ENCODE measurements around the gene ARL14EP.

ARL14EP gene

DNA sequence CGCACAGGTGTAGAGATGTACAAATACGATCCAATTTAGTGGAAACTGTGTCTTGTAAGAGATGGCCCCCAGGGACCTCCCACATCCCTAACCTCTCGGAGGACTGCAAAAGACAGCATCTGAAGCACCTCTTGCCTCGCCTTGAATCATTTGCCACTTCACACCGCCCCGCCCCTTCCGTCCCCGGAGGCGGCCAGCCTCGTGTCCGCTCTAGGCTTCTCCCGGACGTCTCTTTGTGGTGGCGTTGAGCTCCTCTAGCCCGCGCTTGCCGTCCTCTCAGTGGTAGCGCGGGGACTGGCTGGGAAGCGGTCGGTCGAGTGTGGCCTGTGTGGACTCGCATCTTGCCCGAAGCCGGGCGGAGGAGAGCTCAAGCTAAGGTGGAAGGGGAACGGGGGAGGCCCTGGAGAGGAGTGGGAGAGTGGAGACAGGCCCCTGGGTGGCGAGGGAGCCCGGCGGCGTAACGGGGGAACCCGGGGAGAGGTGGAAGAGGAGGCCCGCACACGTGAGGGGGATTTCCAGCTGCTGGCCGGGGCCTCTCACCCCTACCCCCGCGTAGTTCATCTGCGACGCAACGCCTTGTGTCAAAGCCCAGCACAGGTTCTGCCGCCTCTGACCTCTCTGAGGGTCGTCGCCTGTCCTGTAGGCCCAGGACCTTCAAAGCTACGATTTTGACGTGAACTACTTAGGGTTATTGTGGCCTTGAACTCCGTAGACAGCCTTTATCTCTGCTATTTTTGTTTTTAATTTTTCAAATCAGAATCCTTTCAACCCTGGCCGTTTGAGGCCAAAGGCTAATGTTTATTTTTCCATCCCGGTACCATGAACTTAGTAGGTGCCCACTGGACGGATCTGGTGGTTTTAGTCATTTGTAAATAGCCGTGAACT, at the start of gene ARL14EP:
TSS of gene ARL14EP (plus strand) at position 279 of the 885 bp plus-strand sequence. CDS start 7,845 bp downstream, outside the sequence.
- no peak for FAIRE-seq

DNA sequence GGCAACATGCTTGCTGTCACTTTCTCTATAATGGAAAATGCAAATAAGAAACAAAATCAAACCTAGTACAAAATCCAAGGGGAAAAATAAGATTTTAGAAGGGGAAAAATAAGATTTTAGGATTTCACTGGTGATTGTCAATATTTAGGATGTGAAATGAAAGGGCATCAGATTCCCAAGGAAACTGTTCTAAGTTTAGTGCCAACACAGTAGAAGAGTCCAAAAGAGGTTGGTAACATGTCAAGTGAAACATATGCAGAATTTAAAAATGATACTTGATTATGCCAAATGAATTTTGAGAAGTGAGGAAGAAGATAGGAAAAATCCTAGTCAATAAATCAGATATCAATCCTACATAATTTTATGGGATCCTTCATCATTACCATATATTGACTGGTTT, 45.7 kb upstream of the ARL14EP start:
- no peak for FAIRE-seq

DNA sequence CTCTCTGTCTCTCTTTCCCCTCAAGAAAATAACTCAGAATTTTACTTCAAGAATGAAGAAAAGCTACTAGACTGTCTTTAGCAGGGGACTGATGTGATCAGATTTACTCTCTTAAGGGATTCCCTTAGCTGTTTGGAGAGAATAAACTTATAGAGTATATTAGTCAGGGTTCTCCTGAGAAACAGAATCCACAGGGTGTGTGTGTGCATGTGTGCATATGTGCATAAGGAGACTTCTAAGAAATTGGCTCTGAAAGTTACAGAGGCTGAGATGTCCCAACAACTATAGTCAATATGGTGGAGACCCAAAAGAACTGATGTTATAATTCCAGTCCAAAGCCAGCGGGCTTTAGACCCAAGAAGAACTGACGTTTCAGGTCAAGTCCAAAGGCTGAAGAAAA, 43.1 kb upstream of the ARL14EP start:
- no peak for FAIRE-seq

DNA sequence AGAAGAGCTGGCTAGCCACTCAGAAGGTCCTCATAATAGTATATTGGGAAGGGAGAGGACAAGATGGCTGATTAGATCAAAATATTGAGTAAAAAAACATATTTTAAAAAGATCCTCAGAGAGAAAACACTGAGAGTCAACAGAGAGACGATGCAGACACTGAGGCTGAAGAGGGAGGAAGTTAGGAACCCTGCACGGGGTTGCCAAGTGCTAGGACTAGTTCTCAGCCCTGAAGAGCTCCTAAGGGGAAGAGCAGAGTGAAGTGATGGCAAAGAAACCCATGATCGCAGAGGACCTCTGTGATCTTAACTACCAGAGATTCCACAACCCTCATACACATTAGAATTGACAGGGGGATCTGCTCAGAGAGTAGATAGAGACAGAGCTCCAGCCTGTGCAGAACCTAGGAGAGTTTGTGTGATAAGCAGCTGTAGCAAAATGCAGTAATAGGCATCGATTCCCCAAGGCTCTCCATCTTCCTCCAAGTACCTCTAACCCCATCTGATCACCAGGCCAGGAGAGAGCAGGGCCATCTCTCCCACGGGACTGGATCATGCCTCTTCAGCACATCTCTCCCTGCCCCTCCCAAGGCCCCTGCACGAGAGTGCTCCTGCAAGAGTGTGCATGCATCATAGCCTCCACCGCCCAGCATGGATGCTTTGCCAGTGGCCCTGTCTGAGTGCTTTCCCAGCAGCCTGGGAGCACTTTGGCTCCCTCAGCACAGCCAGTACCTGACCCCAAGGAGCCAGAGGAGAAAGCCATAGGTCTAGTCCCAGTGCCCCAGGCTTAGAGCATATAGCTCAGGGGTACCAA, 41.2 kb upstream of the ARL14EP start:
- FAIRE-seq: no peak

DNA sequence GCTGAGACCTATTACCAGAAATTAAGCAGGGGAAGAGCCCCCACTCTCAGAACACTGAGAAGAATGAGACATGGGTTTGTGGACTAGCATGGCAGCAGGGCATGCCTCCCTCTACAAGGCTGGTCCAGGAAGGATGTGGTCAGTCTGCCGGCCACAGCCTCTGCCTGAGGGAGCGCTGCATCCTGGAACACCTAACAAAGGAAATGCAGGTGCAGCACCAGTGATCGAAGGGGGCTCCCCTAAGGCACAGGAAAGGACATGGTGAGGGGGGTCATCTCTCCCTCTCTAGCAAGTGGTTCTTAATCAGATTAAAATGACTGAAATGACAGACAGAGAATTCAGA, 40.6 kb upstream of the ARL14EP start:
- FAIRE-seq: no peak

DNA sequence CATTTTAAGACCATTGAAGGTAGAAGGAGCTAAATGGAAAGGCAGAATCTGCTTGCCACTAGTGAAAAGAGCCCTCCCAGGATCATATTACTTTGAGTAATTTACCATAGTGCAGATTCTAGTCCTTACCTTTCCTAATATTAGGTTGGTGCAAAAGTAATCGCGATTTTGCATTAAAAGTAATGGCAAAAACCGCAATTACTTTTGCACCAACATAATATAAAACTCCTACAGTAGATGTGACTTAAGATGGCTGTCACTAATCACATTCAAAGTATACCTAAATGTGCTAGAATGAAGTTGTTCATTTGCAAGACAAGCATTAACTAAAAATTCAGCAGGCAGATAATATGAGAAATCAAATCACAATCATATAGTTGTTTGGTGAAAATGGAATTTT, 38.1 kb upstream of the ARL14EP start:
- no peak for FAIRE-seq

DNA sequence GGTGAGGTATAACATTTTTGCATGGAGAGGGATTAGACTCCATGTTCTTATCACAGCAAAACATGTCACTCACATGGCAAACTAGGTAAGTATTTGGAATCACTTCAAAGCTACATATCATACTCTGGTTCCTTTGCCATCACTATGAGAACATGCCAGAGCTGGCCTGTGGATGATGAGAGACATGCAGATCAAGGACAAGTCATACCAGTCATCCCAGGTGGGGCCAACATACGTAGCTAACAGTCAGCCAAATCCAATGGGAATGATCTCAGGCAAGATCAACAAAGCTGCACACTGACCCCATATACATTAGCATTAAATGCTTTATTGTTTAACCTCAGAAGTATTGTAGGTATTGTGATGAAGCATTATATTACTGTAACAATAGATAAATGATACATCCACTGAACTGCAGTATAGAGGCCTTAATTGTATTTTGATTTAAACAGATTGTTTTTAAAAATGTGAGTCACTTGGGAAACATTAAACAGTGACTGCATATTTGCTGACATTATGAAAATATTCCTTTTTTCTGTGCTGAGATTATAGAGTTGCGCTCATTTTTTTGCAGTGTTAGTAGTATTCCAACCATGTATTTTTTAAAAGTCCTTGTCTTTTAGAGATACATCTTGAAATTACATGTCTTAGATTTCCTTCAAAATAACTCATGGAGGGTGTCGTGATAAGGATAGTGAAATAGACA, 37.3 kb upstream of the ARL14EP start:
- no peak for FAIRE-seq

DNA sequence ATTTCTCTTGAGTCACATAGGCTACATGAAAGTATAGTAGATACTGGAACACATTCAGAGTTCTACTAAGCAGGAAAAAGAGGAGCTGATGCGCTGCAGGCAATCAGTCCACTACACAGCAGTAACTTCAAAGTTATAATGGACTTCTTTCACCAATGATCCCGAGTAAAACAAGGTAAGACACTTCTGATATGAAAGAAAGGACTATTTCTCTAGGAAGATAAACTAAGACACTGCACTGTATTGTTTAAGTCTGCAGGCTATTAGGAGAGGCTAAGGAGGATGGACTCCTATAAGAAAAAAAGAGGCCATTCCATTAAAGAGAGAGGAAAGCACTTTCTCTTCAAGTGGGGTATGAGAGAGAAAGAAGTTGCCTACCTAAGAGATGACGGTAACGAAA, 31.6 kb upstream of the ARL14EP start:
- no peak for FAIRE-seq

DNA sequence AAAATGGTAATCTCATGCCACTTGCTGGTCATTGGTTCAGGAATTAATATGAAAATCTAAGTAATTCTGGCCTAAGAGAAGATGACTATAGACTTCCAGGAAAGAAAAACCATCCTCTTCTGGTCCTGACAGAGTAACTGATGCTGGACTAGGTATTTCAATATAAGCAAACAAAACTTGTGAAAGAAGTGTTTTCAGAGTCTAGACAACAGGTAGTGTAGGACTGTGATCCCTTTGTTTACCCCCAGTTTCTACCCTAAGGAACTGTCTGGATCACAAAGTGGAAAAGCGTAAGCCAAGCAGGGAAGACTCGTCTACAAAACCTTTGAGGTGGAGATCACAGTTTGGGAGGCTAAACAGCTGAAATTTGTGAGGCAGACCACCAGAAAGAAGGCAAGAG, 30.4 kb upstream of the ARL14EP start:
- no peak for FAIRE-seq

DNA sequence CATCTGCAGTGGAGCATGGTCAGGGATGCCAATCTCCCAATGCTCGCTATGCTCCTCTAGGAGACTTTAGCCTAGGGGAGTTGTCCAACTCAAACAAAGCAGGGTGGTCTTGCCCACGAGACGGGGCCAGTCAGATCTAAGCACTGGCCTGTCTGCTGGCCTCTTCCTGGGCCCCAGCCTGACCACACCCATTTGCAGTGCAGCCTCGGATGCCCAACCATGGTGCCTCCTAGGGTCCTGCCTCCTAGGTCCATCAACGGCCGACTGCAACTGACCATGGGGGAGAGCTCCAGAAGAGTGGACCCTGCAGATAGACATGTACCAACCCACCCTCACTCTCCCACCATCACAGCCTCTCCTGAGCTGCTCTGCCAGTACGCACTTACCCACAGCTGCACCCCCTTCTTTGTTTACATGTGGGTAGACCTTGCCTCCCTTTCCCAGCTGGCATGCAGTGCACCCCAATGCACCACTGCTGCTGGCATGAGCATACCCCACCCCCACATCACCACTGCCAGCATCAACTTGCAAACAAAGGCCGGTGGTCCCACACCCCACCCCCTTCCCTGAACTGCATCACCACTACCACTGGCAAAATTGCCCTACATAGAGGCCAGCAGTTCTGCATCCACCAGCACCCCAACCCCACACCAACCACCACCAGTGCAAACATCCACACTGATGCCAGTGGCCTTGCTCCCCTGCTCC, 27.6 kb upstream of the ARL14EP start:
- no peak for FAIRE-seq

DNA sequence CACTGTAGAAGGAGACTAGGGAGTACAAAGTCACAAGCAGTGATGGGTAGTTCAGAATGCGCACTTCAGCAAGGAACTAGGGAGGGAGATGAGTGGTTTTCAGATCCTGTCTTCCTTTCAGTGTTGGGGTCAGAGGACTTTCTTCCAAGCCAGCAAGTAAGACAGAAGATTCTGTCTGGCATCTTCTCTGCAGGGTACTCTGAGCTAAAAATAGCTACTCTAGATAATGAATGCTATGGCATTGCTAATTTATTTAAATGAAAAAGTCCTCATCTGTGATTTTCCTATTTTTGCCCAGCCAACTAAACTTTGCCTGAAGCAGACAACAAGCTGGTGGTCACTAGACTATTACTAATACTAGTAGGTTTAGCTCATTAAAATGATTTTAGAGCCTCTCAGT, 18.3 kb upstream of the ARL14EP start:
- no peak for FAIRE-seq

DNA sequence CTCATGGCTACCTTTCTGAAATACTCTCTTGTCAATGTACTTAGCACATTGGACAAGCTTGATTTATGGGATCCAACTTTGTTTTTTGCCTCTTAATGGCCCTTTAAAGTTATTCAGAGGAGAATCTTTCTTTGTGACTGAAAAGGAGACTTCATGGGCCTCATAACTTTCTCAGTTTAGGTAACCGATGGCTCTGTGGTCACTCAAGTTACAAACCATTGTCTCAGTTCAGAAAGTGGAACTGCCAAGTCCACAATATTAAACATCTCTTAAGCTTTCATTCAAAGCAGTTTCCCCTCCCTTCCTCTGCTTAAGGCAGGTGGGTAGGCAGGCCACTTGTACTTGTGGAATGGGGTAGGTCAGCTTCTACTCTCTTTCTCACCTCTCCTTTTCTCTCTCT, 12.3 kb upstream of the ARL14EP start:
- no peak for FAIRE-seq

DNA sequence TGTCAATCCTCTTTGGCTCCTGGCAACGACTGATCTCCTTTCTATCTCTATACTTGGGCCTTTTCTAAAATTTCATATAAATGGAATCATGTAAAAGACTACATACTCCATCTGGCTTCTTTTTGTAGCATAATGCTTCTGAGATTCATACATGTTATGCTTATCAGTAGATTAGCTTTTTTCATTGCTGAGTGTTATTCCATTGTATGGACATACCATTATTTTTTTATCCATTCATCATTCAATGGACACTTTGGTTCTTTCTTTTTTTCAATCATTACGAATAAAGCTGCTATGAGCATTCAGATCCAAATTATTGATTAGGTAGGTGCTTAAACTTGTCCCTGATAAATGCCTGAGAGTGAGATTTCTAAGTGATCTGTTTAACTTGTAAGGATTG, 11.7 kb upstream of the ARL14EP start:
- no peak for FAIRE-seq

DNA sequence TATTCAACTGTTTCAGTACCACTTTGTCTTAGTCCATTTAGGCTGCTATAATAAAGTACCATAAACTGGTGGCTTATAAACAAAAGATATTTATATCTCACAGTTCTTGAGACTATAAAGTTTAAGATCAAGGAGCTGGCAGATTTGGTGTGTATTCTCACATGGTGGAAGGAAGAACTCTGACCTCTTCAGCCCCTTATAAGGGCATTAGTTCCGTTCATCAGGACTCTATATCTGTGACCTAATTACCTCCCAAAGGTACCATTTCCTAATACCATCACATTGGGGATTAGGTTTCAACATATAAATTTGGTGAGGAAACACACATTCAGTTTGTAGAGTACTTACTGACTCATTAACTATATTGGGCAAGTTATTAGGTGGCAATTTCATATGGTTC, 10.7 kb upstream of the ARL14EP start:
- no peak for FAIRE-seq

DNA sequence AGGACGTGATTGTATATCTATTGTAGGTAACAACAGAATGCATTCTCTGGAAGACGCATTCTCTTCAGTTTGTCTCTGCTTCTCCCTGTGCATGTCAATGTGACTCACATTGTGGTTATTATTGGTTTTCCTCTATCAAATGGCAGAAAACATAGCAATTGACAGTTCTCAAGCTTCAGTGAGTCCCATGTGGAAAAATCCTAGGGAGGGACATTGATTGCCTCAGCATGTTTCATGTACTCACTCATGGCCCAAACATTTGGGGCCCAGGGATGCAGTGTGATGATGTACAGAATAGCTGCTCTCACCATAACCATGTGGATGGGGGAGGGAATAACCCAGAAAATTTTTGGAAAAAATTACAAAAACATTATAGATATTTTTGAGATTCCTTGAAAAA, 9.3 kb upstream of the ARL14EP start:
- FAIRE-seq: no peak

DNA sequence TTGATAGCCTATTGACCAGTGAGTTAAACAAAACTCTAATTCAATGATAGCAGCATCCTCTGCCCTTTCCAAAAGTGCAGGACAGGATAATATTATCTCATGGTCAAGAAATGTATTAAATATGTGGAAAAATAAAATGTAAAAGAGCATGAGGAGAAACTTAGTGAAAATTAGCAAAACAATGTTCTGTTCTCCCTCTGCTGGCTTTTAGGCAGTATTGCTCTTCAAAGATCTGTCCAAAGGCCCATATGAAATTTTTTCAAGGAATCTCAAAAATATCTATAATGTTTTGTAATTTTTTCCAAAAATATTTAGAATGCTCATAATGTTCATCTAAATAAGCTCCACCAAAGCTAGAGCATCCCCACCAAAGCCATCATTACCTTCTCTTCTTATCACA, 8.3 kb upstream of the ARL14EP start:
- FAIRE-seq: peak; percentile 33

DNA sequence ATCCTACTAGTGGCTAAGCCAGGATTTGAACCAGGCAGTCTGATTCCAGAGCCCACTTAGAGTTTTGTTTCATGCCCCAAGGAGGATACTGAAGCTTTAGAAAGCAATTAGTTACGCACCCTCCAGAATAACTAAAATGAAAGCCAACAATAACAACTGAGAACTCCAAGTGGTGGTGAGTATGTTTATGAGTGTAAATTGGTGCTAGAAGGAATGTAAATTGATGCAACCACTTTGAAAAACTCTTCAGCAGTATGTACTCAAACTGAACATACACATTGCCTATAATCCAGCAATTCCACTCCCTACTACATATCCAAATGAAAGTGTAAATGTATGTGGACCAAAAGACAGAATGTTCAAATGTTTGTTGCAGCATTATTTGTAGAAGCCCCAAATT, 6.7 kb upstream of the ARL14EP start:
- no peak for FAIRE-seq

DNA sequence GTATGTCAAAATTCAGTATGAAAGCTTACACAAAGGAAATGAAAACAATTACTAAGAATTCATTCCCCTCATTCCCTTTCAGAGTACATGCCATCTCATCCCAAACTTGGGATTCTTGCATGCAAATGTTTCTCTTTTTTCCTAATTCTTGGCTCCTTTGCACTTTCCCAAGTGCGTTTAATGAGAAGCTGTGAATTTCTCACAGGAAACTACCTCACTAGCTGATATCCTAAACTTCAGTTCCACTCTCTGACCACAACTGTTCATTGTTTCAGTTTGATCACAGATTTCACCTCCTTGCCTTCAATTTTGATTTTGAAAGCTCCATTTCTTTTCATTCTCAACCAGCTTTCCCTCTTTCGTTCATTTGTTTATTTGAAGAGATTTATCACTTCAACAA, 5.9 kb upstream of the ARL14EP start:
- no peak for FAIRE-seq

DNA sequence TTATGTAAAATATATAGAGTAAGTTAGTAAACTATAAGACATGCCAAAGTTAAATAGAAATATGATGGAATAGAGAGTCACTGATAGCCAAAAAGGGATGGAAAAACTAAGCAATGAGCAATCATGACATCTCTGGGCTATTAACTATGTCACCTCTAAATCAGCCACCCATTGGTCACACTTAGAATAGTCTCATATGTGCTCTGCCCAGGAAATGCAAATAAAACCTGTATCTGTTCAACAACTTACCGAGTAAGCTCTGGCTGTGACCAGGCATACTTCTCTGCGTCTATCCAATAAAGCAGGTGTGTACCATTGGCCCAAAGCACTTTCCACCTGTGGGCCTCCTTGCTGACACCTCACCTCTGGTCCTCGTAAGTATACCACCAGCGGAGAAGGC, 1.6 kb upstream of the ARL14EP start:
- no peak for FAIRE-seq

DNA sequence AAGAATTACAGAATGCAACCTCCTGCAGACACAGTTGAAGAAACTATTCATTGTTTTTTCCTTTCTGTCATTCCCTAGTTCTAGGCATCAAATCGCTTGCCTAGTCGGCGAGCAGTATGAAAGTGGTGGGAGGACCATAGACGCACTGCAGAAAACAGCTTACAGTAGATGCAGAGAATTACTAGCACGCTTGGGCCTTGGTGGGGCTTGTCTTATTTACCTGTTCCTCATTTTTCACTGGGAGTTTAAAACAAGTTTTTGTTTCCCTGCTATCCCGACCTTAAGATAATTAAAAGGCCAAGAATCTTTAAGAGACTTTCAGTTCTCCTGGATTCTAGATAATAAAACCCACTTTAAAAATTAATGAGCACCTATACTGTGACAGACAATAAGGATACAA, 713 bp upstream of the ARL14EP start:
- FAIRE-seq: no peak

DNA sequence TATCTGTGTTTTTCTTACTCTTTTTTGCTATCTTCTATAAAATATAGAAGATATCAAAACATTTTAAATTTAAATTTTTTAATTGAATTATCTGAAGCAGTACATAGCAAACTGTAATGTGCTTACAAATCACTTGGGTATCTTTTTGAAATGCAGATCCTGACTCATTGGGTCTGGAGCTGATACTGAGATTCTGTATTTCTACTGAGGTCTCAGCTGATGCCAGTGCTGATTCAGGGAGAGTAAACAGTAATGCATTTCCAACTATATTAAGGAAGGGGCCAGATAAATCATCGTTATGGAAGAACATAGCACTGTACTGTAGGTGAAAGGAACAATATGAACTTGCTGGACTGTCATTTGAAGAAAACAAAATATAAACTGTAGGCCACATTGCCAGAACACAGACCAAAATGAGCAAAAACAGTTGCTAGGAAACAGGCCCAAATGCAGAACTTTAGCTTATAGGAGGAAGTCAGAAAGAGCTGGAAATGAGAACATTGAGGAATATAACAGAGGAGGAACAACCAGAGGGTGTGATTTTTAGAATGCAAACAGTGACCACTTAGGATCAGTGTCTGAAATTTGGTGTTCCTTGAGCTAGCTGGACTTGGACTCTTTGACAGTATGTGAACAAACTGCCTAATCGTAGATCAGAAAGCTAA, 3.3 kb downstream of the ARL14EP start:
- peak; percentile 61 for FAIRE-seq

DNA sequence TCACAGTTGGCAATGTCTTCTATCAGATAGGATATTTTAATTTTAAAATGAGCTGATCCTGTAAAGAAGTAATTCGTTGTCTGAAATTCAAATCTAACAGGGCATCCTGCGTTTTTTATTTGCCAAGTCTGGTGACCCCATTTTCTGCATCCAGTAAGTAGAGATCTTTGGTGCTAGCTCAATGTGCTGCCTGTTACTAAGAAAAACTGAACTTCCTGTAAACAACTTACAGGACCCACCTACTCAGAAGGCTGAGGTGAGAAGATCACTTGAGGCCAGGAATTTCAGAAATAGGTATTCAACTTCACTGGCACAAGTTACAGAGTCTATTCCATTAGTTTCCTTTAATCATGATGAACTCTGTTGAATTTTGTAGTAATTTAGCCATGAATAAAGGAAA, 4.0 kb downstream of the ARL14EP start:
- no peak for FAIRE-seq
